K562 (cell line): ENCODE measurements around the gene C17orf78.

Experiments
- CAMTA2 ChIP-seq: fragments of 250-450 bp; sonication (Bioruptor Pico); conservative IDR thresholded peaks from 2 replicates; pipeline ENCODE4 v1.5.1; 2022
- CTCF ChIP-seq, 3 experiments: IDR thresholded peaks in 2 of 3; conservative IDR thresholded peaks in 1 of 3; 2 replicates each; pipeline ENCODE4 v1.5.1; 2011 to 2012; ENCODE audit warnings: low read length in 3 of 3, mild to moderate bottlenecking in 3 of 3, control low read depth in 2 of 3, improper control_type of control experiment in 1 of 3, inconsistent platforms in 1 of 3, low read depth in 1 of 3, mixed read lengths in 1 of 3, moderate library complexity in 1 of 3; ENCODE audit not compliant: insufficient read depth in 2 of 3
- CUX1 ChIP-seq: fragments of 200-800 bp; sonication (Bioruptor generic); IDR thresholded peaks from 2 replicates; pipeline ENCODE4 v1.6.1; 2016; ENCODE audit warnings: missing genetic modification characterization, missing compliant biosample characterization
- ELF2 ChIP-seq: fragments of 250-450 bp; sonication (Bioruptor Pico); IDR thresholded peaks from 2 replicates; pipeline ENCODE4 v1.5.0; 2021; ENCODE audit warnings: mild to moderate bottlenecking
- EP400 ChIP-seq: fragments of 450-650 bp; IDR thresholded peaks from 2 replicates; pipeline ENCODE4 v1.6.1; 2017; ENCODE audit warnings: antibody characterized with exemption, mild to moderate bottlenecking, moderate library complexity
- EZH2 ChIP-seq: IDR thresholded peaks from 2 replicates; pipeline ENCODE4 v1.6.1; 2012; ENCODE audit warnings: low read depth, mild to moderate bottlenecking, inconsistent platforms, low read length, borderline replicate concordance
- TRIM24 ChIP-seq, 2 experiments: fragments of 450-650 bp; IDR thresholded peaks; 2 replicates each; pipeline ENCODE4 v1.6.1; 2016
- ZBTB43 ChIP-seq: sonication (generic); formaldehyde crosslinking; IDR thresholded peaks from 2 replicates; pipeline ENCODE4 v1.8.0; 2023; ENCODE audit warnings: mild to moderate bottlenecking, missing genetic modification reagents
- ZNF23 ChIP-seq: fragments of 250-450 bp; sonication (Bioruptor Pico); IDR thresholded peaks from 2 replicates; pipeline ENCODE4 v1.4.0; 2020; ENCODE audit warnings: mild to moderate bottlenecking

- TF ChIP-seq ELF2, result no peak
- no peak for TF ChIP-seq TRIM24 (IDR thresholded peaks at IDR 0.05)
- no peak for TF ChIP-seq CTCF (IDR thresholded peaks at IDR 0.05 in 2 of 3, conservative IDR thresholded peaks at IDR 0.05 in 1 of 3; ENCODE audit: insufficient read depth in 2 of 3, low read depth in 1 of 3, low read length in 3 of 3)
- no peak for TF ChIP-seq EP400
- TF ChIP-seq CAMTA2, result no peak
- TF ChIP-seq EZH2, result no peak
- TF ChIP-seq ZNF23, result no peak
- no peak for TF ChIP-seq CUX1 (CRISPR knock-in tag)
- no peak for TF ChIP-seq ZBTB43 (CRISPR knock-in tag)
These were observed 15.2 kb upstream of the C17orf78 start for GRCh38 chr17:37360632-37361031.
